Peyer's patch (tissue), 4 donors: ENCODE measurements around the gene RFX3.

Experiments used
- POLR2A ChIP-seq, 2 donors: fragments of 450-650 bp; IDR thresholded peaks; one replicate each; pipeline ENCODE4 v1.5.1; 2017; ENCODE audit warnings: antibody characterized with exemption in 2 of 2, mild to moderate bottlenecking in 2 of 2, moderate library complexity in 2 of 2
- TF ChIP-seq, protein P1 (sequence below), 6 experiments: fragments of 450-650 bp in 4 of 6; fragments of 200-600 bp in 2 of 6; sonication (generic) in 1 of 6; IDR thresholded peaks; one replicate each; pipeline ENCODE4 v1.5.1; 2017 to 2019; ENCODE audit warnings: antibody characterized with exemption in 6 of 6, mild to moderate bottlenecking in 3 of 6, moderate library complexity in 1 of 6

GRCh38 chr9:3513265-3513818 lies 12.5 kb downstream of the RFX3 start:
- TF ChIP-seq, protein P1, sequence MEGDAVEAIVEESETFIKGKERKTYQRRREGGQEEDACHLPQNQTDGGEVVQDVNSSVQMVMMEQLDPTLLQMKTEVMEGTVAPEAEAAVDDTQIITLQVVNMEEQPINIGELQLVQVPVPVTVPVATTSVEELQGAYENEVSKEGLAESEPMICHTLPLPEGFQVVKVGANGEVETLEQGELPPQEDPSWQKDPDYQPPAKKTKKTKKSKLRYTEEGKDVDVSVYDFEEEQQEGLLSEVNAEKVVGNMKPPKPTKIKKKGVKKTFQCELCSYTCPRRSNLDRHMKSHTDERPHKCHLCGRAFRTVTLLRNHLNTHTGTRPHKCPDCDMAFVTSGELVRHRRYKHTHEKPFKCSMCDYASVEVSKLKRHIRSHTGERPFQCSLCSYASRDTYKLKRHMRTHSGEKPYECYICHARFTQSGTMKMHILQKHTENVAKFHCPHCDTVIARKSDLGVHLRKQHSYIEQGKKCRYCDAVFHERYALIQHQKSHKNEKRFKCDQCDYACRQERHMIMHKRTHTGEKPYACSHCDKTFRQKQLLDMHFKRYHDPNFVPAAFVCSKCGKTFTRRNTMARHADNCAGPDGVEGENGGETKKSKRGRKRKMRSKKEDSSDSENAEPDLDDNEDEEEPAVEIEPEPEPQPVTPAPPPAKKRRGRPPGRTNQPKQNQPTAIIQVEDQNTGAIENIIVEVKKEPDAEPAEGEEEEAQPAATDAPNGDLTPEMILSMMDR (IDR thresholded peaks at IDR 0.05), result no peak
- TF ChIP-seq POLR2A (IDR thresholded peaks at IDR 0.05), result no peak
